Upper lobe of right lung (tissue), 1 donor: ENCODE results near the gene RASD2. TPM values are rescaled to one million over a fixed set of nuclear protein-coding genes. Genes with fewer than 3 reads are reported as not detected.

Source experiments
- ATAC-seq: fragments of 200-7000 bp; cut with Tn5 transposase; one replicate; pipeline ENCODE4 v1.9.1; 2020; ENCODE audit warnings: mild to moderate bottlenecking, moderate library complexity
- DNase-seq: peaks from one replicate; pipeline ENCODE4 v3.0.0-alpha.2; 2020
- H3K27ac ChIP-seq: fragments of 200-600 bp; one replicate; pipeline ENCODE4 v1.8.0; 2022
- H3K27me3 ChIP-seq: fragments of 200-600 bp; one replicate; pipeline ENCODE4 v1.8.0; 2022; ENCODE audit warnings: mild to moderate bottlenecking
- H3K36me3 ChIP-seq: fragments of 200-600 bp; one replicate; pipeline ENCODE4 v1.8.0; 2022
- H3K4me1 ChIP-seq: fragments of 200-600 bp; one replicate; pipeline ENCODE4 v1.8.0; 2022
- H3K4me3 ChIP-seq: fragments of 200-600 bp; one replicate; pipeline ENCODE4 v1.8.0; 2022; ENCODE audit warnings: mild to moderate bottlenecking
- H3K9me3 ChIP-seq: fragments of 200-600 bp; one replicate; pipeline ENCODE4 v1.8.0; 2022
- intact Hi-C: fragments of 100-400 bp; cut with DNase I; formaldehyde crosslinking; loops from one replicate; pipeline ENCODE4 v1.11.0; 2022
- total RNA-seq: library from RNA; stranded (reverse); fragmentation: NEBNext Ultra II Directional; extraction: Animal tissue kit (Norgen Biotek cat#: 25700); gene quantifications from one replicate; pipeline ENCODE4 v1.2.1, GENCODE V29; 2021
- TF ChIP-seq, protein P1 (sequence below): fragments of 200-600 bp; IDR thresholded peaks from one replicate; pipeline ENCODE4 v1.8.0; 2022; ENCODE audit warnings: antibody characterized with exemption
- donor health status: DM: no; HTN: yes; CAD: no; lungs with severe emphysema.

RASD2 gene
- total RNA-seq, 1 donor from 2014 or later: 4.1 TPM

DNA sequence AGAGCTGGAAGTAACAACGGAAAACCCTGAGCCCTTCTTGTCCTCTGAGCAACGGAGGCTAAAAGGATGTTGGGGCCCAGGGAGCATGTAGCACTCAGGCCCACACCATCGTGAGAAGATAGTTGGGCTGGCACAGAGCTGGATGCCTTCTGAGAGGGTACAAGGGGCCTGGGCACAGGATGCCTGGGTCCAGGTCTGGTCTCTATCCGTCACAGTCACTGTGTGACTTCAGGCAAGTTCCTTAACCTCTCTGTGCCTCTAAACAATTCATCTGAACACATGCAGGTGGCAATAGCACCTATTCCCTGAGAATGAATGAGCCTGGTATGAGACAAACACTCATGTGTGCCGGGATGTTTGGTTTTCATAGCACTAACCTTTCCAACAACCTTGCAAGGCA is 47.3 kb downstream of the RASD2 start:
- Histone ChIP-seq H3K27me3 (no peaks in the 10 kb centered on the region), H3K27ac (no peak overlapping the region), H3K4me1 (peaks cover 5% of the 10 kb centered on the region), H3K9me3 (no peaks in the 10 kb centered on the region), H3K36me3 (no peaks in the 10 kb centered on the region), H3K4me3 (no peak overlapping the region)
- no peak for ATAC-seq
- intact Hi-C loops: loop anchor here (10.0 kb wide), 1 partner anchor 233 kb away; no protein-coding TSS in a partner anchor
- TF ChIP-seq, protein P1, sequence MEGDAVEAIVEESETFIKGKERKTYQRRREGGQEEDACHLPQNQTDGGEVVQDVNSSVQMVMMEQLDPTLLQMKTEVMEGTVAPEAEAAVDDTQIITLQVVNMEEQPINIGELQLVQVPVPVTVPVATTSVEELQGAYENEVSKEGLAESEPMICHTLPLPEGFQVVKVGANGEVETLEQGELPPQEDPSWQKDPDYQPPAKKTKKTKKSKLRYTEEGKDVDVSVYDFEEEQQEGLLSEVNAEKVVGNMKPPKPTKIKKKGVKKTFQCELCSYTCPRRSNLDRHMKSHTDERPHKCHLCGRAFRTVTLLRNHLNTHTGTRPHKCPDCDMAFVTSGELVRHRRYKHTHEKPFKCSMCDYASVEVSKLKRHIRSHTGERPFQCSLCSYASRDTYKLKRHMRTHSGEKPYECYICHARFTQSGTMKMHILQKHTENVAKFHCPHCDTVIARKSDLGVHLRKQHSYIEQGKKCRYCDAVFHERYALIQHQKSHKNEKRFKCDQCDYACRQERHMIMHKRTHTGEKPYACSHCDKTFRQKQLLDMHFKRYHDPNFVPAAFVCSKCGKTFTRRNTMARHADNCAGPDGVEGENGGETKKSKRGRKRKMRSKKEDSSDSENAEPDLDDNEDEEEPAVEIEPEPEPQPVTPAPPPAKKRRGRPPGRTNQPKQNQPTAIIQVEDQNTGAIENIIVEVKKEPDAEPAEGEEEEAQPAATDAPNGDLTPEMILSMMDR: no peak
- no peak for DNase-seq

GRCh38 chr22:35589071-35589755 is 48.6 kb downstream of the RASD2 start:
- TF ChIP-seq, protein P1: no peak
- no peak overlapping the region for H3K4me3 ChIP-seq
- H3K27ac ChIP-seq: peak overlapping the region; percentile 30
- intact Hi-C loops: loop anchor here (10.0 kb wide), 1 partner anchor 234 kb away; no protein-coding TSS in a partner anchor
- ATAC-seq (peak; percentile 73), DNase-seq (no peak)
- H3K27me3 ChIP-seq: no peaks in the 10 kb centered on the region
- H3K9me3 ChIP-seq: no peaks in the 10 kb centered on the region
- no peaks in the 10 kb centered on the region for H3K36me3 ChIP-seq
- H3K4me1 ChIP-seq: peaks cover 5% of the 10 kb centered on the region

DNA sequence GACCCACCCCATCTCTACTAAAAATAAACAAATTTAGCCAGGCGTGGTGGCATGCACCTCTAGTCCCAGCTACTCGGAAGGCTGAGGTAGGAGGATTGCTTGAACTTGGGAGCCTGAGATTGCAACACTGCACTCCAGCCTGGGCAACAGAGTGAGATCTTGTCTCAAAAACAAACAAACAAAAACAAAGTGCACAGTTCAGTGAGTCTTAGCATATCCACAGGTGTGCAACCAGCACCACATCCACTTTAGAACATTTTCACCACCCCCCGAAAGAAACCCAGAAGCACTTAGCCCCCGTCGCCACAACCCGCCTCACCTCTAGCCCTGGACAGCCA is 49.1 kb downstream of the RASD2 start:
- H3K27me3 ChIP-seq: no peaks in the 10 kb centered on the region
- no peaks in the 10 kb centered on the region for H3K36me3 ChIP-seq
- H3K4me3 ChIP-seq: no peak overlapping the region
- DNase-seq (no peak), ATAC-seq (no peak)
- no peak overlapping the region for H3K27ac ChIP-seq
- no peaks in the 10 kb centered on the region for H3K9me3 ChIP-seq
- intact Hi-C loops: loop anchor here (10.0 kb wide), 1 partner anchor 235 kb away; no protein-coding TSS in a partner anchor
- TF ChIP-seq, protein P1: no peak
- peaks cover 5% of the 10 kb centered on the region for H3K4me1 ChIP-seq

GRCh38 chr22:35590634-35591295 is 50.1 kb downstream of the RASD2 start:
- H3K36me3 ChIP-seq: no peaks in the 10 kb centered on the region
- TF ChIP-seq, protein P1: no peak
- DNase-seq (no peak), ATAC-seq (no peak)
- intact Hi-C loops: no loop called here
- H3K4me1 ChIP-seq: peaks cover 5% of the 10 kb centered on the region
- no peaks in the 10 kb centered on the region for H3K27me3 ChIP-seq
- no peak overlapping the region for H3K4me3 ChIP-seq
- H3K9me3 ChIP-seq: no peaks in the 10 kb centered on the region
- no peak overlapping the region for H3K27ac ChIP-seq

DNA sequence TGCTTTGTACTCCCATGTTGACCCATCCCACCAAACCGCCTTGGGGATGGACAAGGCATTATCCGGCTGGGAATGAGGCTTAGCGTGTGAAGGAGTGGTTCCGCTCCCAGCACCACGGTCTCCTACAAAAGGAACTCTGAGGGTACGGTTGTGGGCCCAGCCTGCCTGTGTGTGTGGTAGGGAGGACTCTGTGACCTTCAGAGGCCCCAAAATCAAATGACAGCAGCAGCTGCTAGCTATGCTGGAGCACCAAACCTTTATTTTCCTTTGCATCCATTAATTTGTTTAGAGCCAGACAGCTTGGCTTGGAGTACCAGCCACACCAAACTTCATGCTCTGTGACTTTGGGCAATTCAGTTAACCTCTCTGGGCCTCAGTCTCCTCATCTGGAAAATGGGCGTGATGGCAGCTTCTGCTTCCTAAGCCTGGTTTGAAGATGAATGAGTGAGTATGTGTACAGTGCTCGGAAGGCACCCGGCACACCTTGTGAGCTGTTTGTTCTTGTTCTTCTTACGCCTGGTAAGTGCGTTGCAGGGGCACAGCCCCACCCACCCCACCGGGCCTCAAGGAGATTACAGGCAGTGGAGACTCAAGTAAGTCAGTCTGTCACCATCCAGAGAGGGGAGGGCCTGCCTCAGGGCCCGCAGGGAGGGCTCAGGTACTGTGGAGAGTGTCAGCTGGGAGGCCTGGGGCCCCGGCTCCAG is 51.2 kb downstream of the RASD2 start:
- Histone ChIP-seq H3K9me3 (no peaks in the 10 kb centered on the region), H3K27ac (no peak overlapping the region), H3K27me3 (no peaks in the 10 kb centered on the region), H3K36me3 (no peaks in the 10 kb centered on the region), H3K4me1 (peaks cover 5% of the 10 kb centered on the region), H3K4me3 (no peak overlapping the region)
- no peak for DNase-seq
- TF ChIP-seq, protein P1: no peak
- intact Hi-C loops: no loop called here
- ATAC-seq: peak; percentile 46
